Fibroblast of skin of left biceps (primary cell): ENCODE data around the gene GTF2IRD2.
A peak's percentile ranks its signal among the peaks of the same experiment; 100 is the strongest.
"Not testable (repeated sequence)": the region's sequence is repeated elsewhere in the genome, so short reads cannot be mapped to it uniquely, and the experiment has no call there.

Experiments used
- DNase-seq, 2 experiments: peaks; one replicate each; pipeline ENCODE4 v3.0.0-alpha.2; 2013; ENCODE audit warnings: low read depth in 2 of 2

GTF2IRD2 gene

GRCh38 chr7:74788369-74789150 is 62.8 kb downstream of the GTF2IRD2 start:
- DNase-seq, result peak in 1 of 2 experiments; percentile 37

GRCh38 chr7:74783595-74783994 is 67.8 kb downstream of the GTF2IRD2 start:
- DNase-seq, result not testable (repeated sequence)

DNA sequence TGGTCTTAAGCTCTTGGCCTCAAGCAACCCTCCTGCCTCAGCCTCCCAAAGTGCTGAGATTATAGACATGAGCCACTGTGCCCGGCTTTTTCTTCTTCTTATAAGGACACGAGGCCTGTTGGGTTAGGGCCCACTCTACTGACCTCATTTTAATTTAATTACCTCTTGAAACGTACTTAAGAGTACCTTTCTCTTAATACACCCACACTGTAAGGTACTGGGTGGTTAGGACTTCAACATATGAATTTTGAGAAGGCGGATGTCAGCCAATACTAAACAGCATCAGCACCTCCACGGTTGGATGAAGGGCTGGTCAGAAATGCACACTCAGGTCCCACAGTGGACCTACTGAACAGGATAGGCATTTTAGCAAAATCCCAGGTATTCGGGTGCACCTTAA is 69.7 kb downstream of the GTF2IRD2 start:
- not testable (repeated sequence) for DNase-seq

DNA sequence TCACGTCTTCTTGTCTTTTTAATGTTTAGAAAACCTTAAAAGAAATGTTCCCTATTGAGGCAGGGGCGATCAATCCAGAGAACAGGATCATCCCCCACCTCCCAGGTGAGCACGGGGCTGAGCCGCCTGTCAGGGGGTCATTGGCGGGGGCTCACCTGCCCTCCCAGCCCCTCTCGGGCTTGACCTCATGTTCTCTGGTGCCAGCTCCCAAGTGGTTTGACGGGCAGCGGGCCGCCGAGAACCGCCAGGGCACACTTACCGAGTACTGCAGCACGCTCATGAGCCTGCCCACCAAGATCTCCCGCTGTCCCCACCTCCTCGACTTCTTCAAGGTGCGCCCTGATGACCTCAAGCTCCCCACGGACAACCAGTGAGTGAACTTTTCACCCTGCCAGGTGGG is 72.4 kb downstream of the GTF2IRD2 start:
- not testable (repeated sequence) for DNase-seq

GRCh38 chr7:74775111-74775510 is 76.3 kb downstream of the GTF2IRD2 start:
- not testable (repeated sequence) for DNase-seq

DNA sequence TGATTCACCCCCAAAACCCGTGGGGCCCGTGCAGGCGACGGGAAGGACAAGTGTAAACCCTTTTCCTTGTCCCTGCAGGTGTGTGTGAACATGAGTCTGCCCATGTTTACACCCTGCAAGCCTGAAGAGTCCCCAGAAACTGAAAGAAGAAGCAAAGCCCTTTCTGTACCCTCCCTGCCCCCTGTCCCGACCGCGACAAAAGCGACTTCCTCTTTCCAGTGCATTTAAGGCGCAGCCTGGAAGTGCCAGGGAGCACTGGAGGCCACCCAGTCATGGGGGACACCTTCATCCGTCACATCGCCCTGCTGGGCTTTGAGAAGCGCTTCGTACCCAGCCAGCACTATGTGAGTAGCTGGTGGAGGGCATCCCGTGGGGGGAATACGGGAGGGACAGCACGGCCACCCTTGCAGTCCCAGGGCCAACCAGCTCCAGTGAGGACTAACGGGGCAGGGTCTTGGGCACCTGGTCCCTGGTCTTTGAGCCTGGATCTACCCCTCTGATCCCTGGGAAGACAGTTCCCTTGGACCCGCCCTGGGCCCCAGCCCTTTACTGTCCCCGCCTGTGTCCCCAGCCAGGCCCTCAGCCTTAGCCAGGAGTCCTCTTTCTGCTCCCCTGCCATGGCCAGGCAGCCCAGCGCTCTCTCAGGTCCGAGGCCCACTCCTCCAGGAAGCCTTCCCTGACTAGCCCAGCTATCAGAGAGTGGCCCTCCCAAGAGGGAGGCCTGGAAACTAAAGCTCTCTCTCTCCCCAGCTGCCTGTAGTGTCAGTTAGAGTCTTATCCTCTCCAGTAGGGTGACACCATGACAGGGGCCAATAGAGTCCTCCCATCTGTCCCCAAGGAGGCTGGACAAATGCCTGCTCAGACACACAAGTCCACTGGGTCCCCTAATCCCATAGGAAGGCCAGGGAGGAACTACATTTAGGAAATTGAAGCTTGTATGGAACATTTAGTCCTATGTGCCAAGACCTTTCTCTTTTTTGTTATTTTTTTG is 77.3 kb downstream of the GTF2IRD2 start, which contains the start of gene NCF1:
TSS of gene NCF1 (plus strand) at position 252 of the 991 bp plus-strand sequence. CDS start at position 273, 21 bp downstream.
- not testable (repeated sequence) for DNase-seq

DNA sequence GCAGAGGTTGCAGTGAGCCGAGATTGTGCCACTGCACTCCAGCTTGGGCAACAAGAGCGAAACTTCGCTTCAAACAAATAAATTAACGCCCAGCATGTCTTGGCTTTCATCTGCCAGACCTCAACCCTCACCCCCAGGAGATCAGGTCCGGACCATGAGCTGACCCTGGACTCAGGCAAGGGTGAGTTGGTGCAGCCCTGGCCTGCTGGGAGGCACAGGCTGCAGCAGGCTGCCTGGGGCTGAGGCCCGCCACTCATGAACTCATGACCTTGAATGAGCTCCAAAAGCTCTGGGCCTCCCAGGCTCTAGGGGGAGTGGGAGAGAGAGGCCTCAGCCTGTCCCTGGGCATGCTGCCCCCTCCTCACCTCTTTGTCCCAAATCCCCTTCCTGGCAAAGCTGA is 79.3 kb downstream of the GTF2IRD2 start:
- DNase-seq, result not testable (repeated sequence)

GRCh38 chr7:74770062-74770461 is 81.3 kb downstream of the GTF2IRD2 start:
- DNase-seq, result not testable (repeated sequence)

- not testable (repeated sequence) for DNase-seq
These were observed 84.4 kb downstream of the GTF2IRD2 start for GRCh38 chr7:74766991-74767390.

GRCh38 chr7:74766509-74766908 is 84.9 kb downstream of the GTF2IRD2 start:
- not testable (repeated sequence) for DNase-seq

GRCh38 chr7:74765205-74765918 is 86.0 kb downstream of the GTF2IRD2 start:
- DNase-seq, result not testable (repeated sequence)

GRCh38 chr7:74758982-74759381 is 92.4 kb downstream of the GTF2IRD2 start:
- not testable (repeated sequence) for DNase-seq

- not testable (repeated sequence) for DNase-seq
These were observed 93.1 kb downstream of the GTF2IRD2 start for GRCh38 chr7:74758268-74758667.

GRCh38 chr7:74756673-74757072 is 94.7 kb downstream of the GTF2IRD2 start:
- not testable (repeated sequence) for DNase-seq

DNA sequence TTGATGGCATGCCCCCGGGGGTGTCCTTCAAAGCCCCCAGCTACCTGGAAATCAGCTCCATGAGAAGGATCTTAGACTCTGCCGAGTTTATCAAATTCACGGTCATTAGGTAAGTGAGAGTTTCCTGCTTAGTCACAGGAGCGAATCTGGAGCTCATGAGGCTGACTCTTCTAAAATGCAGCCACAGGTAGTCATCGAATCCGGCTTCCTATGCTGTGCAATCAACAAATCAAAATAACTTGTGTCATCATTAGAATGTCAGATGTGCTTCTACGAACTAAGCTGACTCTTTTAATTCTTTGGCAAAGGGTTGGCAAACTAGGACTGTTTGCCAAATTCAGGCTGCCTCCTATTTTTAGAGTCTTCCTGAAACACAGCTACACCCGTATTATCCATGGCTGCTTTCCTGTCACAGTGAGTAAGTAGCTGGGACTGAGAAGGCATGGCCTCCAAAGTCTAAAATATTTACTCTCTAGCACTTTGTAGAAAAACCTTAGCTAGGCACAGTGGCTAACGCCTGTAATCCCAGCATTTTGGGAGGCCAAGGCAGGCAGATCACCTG is 97.4 kb downstream of the GTF2IRD2 start:
- not testable (repeated sequence) for DNase-seq
